Measurements from ENCODE around the gene TSC2. TPM values are rescaled to one million over a fixed set of nuclear protein-coding genes. Genes with fewer than 3 reads are reported as not detected.
"Not testable (repeated sequence)": the region's sequence is repeated elsewhere in the genome, so short reads cannot be mapped to it uniquely, and the experiment has no call there.

Gene TSC2
- total RNA-seq, 2 experiments from 2014 or later: 87.9 to 97.4 TPM

DNA sequence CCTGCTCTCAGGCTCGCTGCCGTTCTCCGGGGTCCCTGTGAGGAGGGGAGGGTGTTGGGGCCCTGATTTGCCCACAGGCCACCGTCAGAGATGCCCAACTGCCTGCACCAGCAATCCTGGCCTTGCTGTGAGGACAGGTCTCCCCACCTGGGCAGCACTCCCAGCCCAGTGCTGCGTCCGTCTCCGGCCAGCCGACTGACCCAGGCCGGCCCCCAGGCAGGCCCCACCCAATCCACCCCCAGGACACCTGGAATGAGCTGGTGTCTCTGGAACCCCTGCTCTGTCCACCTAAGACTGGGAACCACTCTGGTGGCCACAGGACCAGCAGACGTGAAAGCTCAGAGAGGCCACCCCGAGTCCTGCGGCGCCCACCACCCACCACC is 67.8 kb downstream of the TSC2 start:
- no peak for DNase-seq
- no peaks in the 10 kb centered on the region for H3K36me3 Mint-ChIP-seq (ENCODE audit: low read depth)
- H3K27ac Mint-ChIP-seq: no peak overlapping the region
- H3K27me3 Mint-ChIP-seq (ENCODE audit: low read depth): no peaks in the 10 kb centered on the region
- no peaks in the 10 kb centered on the region for H3K9me3 Mint-ChIP-seq (ENCODE audit: insufficient read depth)
- ATAC-seq: no peak
- no peaks in the 10 kb centered on the region for H3K4me1 Mint-ChIP-seq (ENCODE audit: low read depth)
- H3K4me3 Mint-ChIP-seq: no peak overlapping the region
- ChIA-PET CTCF (no interaction called here), POLR2A (no interaction called here)

DNA sequence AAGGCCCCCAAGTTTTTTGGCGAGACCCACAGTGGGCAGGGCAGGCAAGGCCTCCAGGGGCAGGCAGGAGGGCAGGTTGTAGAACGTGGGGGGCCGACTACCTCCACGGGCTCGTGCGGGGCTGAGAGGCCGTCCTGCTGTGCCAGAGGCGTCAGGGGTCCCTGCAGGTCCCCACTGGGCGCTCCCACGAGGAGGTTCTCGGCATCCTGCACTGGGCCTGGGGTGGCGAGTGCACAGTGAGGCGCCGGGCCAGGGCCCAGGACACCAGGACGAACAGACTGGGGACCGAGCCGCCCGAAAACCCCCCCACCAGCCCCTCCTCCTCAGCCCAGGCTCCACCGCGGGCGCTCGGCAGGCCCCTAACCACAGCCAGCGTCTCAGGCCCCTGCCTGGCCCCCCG is 68.6 kb downstream of the TSC2 start:
- POLR2A ChIA-PET: not testable (repeated sequence)

DNA sequence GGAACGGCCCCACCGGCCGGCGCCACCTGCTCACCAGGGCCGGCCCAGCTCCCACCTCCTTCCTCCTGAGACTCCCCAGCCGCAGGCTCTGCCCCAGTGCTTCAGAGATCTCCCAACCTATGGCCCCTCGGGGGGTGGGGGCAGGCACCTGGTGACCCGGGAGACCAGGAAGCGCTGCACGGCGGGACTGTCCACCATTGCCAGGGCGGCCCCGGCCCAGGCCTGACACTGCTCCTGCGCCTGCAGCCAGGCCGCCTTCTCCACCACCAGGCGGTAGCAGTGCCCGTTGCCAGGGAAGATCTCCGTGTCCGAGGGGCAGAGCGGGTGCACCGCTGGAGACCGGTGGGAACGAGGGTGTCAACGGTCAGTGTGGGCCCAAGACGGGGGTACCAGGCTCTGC is 69.6 kb downstream of the TSC2 start:
- POLR2A ChIA-PET; H3K36me3 Mint-ChIP-seq (ENCODE audit: low read depth); H3K4me1 Mint-ChIP-seq (ENCODE audit: low read depth); H3K27me3 Mint-ChIP-seq (ENCODE audit: low read depth); CTCF ChIA-PET; H3K27ac Mint-ChIP-seq; H3K4me3 Mint-ChIP-seq; H3K9me3 Mint-ChIP-seq (ENCODE audit: insufficient read depth); ATAC-seq; DNase-seq: not testable (repeated sequence)

More for the DNA sequence above, 68.6 kb downstream of the TSC2 start:
- H3K27me3 Mint-ChIP-seq (ENCODE audit: low read depth); H3K4me1 Mint-ChIP-seq (ENCODE audit: low read depth); DNase-seq; CTCF ChIA-PET; H3K9me3 Mint-ChIP-seq (ENCODE audit: insufficient read depth); H3K36me3 Mint-ChIP-seq (ENCODE audit: low read depth); H3K27ac Mint-ChIP-seq; ATAC-seq; H3K4me3 Mint-ChIP-seq: not testable (repeated sequence)

DNA sequence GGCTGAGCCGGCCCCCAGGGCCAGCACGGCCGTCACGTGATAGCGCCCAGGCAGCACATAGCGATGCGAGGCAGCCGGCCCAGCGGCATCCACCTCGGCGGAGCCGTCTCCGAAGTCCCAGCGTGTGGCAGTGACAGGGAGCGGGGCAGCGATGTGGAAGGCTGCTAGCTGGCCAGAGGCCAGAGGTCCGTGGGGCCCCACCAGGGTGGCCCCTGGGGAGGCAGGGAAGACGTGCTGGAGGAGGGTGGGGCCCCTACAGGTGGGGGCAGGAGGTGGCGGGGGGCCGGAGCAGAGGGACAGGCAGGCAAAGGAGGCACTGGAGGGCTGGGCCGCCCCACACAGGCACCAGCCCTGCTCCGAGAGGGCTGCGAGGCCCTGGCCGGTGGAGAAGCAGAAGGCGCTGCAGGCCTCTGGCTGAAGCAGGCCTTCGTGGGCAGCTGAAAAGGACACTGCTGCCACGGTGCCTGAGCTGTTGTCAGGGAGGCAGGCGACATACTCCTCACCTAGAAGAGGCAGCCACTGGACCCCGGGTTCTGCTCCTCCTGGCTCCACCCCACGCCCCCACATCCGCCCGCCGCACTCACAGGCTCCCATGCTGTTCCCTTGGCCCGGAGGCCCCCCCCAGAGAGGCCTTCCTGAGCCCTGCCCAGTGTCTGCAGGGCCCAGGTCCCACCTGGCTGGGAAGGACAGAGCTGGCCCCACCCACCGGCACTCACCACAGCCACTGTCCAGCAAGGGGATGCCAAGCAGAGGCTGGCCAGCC is 70.4 kb downstream of the TSC2 start:
- H3K36me3 Mint-ChIP-seq (ENCODE audit: low read depth); CTCF ChIA-PET; POLR2A ChIA-PET; ATAC-seq; H3K27ac Mint-ChIP-seq; H3K9me3 Mint-ChIP-seq (ENCODE audit: insufficient read depth); H3K4me1 Mint-ChIP-seq (ENCODE audit: low read depth); H3K27me3 Mint-ChIP-seq (ENCODE audit: low read depth); DNase-seq; H3K4me3 Mint-ChIP-seq: not testable (repeated sequence)

DNA sequence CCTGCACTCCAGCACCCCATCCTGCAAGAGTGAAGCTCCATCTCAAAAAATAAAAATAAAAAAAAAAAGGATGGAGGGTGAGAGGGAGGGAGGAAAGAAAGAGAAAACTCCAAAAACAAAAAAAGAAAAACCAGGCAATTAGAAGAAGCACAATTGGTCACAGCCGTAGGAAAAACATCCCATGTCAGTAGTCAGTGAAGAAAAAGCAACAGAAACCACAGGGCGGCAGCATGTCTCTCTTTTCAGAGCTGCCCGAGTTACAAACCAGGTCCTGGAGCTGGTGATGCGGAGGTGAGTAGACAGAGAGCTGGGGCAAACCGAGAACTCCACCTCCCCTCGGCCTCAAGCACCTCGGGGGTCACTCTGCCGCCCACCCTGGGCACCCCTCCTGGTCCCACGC is 73.5 kb downstream of the TSC2 start:
- not testable (repeated sequence) for H3K4me3 Mint-ChIP-seq; H3K9me3 Mint-ChIP-seq (ENCODE audit: insufficient read depth); H3K4me1 Mint-ChIP-seq (ENCODE audit: low read depth); H3K27ac Mint-ChIP-seq; H3K27me3 Mint-ChIP-seq (ENCODE audit: low read depth); H3K36me3 Mint-ChIP-seq (ENCODE audit: low read depth)
- DNase-seq (peak; percentile 46), ATAC-seq (peak; percentile 59)
- ChIA-PET POLR2A (interaction anchor here (0.7 to 1.1 kb wide), 2 partner anchors 34 to 130 kb away, joined by 3 read pairs; partner anchors contain the start of genes ECI1 and TRAF7), CTCF (interaction anchor here (0.6 to 2.7 kb wide), 3 partner anchors 19 to 32 kb away, joined by 3 to 11 read pairs (median 3); no protein-coding TSS in a partner anchor)

DNA sequence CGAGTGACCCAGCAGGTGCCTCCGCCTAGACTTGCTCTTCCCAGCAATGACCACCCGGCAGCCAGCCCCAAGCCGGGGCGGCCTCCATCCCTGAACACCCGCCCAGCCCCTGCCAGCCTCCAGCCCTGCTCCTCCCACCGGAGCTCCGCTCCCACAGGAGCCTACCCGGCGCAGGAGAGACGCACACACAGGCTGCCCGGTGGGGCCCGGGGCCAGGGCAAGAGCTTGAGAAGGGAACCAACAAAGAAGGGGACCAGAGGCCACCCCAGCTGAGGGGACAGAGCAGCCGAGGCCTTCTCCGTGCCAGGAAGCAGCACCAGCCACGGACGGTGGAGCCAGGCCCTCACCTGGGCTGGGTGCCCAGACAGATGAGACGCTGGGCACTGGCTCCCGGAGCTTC is 74.1 kb downstream of the TSC2 start:
- no peaks in the 10 kb centered on the region for H3K27me3 Mint-ChIP-seq (ENCODE audit: low read depth)
- POLR2A ChIA-PET: interaction anchor here (0.7 to 1.1 kb wide), 2 partner anchors 33 to 130 kb away, joined by 3 read pairs; partner anchors contain the start of genes ECI1 and TRAF7

DNA sequence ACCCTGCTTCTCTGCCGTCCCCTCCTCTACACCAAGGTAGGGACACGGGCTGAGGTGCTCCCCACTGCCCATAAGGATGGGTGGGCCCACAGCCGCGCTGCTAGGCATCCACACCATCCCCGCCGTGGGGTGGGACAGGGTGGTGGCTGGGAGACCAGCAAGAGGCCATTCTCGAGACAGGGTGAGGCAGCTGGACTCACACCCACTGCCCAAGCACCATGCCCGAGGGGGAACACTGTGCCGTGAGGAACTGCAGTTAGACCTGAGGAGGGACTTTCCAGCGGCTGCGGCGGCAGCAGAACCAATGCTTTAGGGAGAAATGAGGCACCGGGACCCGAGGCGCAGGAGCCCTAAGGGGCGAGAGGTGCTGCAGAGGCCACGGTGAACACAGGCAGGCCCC is 74.6 kb downstream of the TSC2 start:
- no peak overlapping the region for H3K27ac Mint-ChIP-seq
- POLR2A ChIA-PET: interaction anchor here (1.1 kb wide), 1 partner anchor 33 kb away, joined by 3 read pairs; the partner anchor contains the start of gene TRAF7
- CTCF ChIA-PET: interaction anchor here (2.7 kb wide), 1 partner anchor 18 kb away, joined by 11 read pairs; no protein-coding TSS in a partner anchor

More for the DNA sequence above, 74.1 kb downstream of the TSC2 start:
- no peak overlapping the region for H3K4me3 Mint-ChIP-seq
- H3K36me3 Mint-ChIP-seq (ENCODE audit: low read depth): no peaks in the 10 kb centered on the region
- no peaks in the 10 kb centered on the region for H3K9me3 Mint-ChIP-seq (ENCODE audit: insufficient read depth)
- no peak for ATAC-seq
- no peak overlapping the region for H3K27ac Mint-ChIP-seq
- CTCF ChIA-PET: interaction anchor here (0.6 to 2.7 kb wide), 3 partner anchors 19 to 31 kb away, joined by 3 to 11 read pairs (median 3); no protein-coding TSS in a partner anchor
- DNase-seq: no peak
- H3K4me1 Mint-ChIP-seq (ENCODE audit: low read depth): no peaks in the 10 kb centered on the region

DNA sequence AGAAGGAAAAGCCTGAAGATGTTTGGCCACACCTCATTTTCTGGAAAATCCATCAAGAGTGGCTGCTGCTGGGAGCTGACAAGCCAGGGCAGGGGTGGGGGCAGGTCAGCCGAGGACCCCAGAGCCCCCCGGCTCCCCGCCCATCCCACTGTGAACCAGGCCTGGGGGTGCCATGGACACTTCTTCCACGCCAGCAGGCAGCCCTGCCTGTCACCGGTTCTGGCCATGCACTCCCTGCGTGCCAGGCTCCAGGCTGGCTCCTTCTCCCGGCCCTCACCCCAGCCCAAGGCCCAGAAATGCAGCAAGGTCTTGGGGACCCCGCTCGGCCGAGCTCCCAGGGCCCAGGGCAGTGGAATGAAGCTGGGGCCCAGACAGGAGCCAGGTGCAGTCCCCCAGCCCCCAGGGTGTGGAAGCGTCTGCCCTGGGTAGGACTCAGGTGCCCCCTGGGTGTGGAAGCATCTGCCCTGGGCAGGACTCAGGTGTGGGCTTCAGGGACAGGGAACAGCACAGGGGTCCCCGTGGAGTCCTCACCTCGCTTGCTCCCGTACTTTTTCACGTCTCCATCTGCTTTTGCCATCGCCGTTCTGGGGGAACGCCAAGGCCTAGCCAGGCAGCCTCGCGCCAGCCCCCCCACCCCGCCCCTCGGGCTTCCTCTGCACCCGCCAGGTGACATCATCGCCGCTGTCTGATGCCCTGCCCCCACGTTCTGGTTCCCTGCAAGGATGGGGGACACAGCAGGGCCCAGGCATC is 75.3 kb downstream of the TSC2 start:
- DNase-seq; CTCF ChIA-PET; H3K36me3 Mint-ChIP-seq (ENCODE audit: low read depth); H3K4me1 Mint-ChIP-seq (ENCODE audit: low read depth); POLR2A ChIA-PET; H3K9me3 Mint-ChIP-seq (ENCODE audit: insufficient read depth); H3K27me3 Mint-ChIP-seq (ENCODE audit: low read depth); H3K27ac Mint-ChIP-seq; H3K4me3 Mint-ChIP-seq; ATAC-seq: not testable (repeated sequence)

More for the DNA sequence above, 74.6 kb downstream of the TSC2 start:
- H3K4me1 Mint-ChIP-seq (ENCODE audit: low read depth): no peaks in the 10 kb centered on the region
- no peaks in the 10 kb centered on the region for H3K27me3 Mint-ChIP-seq (ENCODE audit: low read depth)
- H3K4me3 Mint-ChIP-seq: no peak overlapping the region
- no peaks in the 10 kb centered on the region for H3K36me3 Mint-ChIP-seq (ENCODE audit: low read depth)
- H3K9me3 Mint-ChIP-seq (ENCODE audit: insufficient read depth): no peaks in the 10 kb centered on the region
- ATAC-seq (no peak), DNase-seq (no peak)

DNA sequence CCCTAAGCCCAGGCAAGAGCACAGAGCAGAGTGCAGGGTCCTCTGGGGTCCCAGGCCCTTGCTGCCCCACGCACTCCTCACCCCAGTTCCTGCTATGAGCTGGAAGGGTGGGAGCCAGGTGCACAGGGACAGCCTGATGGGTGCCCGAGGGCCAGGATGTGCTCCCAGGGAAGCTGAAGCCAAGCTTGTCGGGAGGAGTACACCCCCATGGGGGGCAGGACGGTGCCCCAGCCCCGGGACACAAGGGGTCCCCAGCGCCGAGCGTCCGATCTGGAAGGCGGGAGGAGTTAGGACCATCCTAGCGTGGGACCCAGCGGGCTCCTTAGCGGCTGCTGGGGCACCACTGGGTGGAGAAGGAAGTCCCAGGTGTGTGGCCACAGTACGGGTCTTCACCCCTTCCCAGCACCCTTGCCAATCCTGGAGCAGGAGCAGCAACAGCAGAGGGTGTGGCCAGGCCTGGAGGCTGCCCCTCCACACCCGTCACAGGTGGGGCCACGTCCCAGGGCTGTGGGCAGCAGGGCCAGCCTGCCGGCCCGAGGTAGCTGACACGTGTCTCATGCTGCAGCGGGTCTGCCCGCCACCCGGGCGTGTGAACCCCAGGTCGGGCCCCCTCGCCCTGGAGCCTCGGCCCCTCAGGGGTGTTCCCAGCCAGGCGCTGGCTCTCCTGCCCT is 76.1 kb downstream of the TSC2 start:
- H3K4me1 Mint-ChIP-seq (ENCODE audit: low read depth); CTCF ChIA-PET; ATAC-seq; H3K36me3 Mint-ChIP-seq (ENCODE audit: low read depth); H3K9me3 Mint-ChIP-seq (ENCODE audit: insufficient read depth); H3K4me3 Mint-ChIP-seq; DNase-seq; POLR2A ChIA-PET; H3K27ac Mint-ChIP-seq; H3K27me3 Mint-ChIP-seq (ENCODE audit: low read depth): not testable (repeated sequence)

DNA sequence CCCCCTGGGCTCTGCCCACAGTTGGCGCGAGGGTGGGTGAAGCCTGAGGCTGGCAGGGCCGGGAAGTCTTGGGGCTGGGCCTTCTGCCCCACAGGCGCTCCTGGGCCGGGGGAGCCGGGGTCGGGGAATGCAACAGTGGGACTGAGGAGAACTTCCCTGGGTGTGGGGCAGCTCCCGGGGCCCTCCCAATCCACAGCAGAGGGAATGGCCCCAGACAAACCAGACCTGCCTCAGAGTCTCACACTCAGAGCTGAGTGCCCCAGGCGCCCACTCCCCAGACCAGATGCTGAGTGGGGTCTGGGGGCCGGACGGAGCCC is 76.5 kb downstream of the TSC2 start:
- POLR2A ChIA-PET; CTCF ChIA-PET; DNase-seq; H3K27me3 Mint-ChIP-seq (ENCODE audit: low read depth); ATAC-seq; H3K4me3 Mint-ChIP-seq; H3K27ac Mint-ChIP-seq; H3K4me1 Mint-ChIP-seq (ENCODE audit: low read depth); H3K9me3 Mint-ChIP-seq (ENCODE audit: insufficient read depth); H3K36me3 Mint-ChIP-seq (ENCODE audit: low read depth): not testable (repeated sequence)

DNA sequence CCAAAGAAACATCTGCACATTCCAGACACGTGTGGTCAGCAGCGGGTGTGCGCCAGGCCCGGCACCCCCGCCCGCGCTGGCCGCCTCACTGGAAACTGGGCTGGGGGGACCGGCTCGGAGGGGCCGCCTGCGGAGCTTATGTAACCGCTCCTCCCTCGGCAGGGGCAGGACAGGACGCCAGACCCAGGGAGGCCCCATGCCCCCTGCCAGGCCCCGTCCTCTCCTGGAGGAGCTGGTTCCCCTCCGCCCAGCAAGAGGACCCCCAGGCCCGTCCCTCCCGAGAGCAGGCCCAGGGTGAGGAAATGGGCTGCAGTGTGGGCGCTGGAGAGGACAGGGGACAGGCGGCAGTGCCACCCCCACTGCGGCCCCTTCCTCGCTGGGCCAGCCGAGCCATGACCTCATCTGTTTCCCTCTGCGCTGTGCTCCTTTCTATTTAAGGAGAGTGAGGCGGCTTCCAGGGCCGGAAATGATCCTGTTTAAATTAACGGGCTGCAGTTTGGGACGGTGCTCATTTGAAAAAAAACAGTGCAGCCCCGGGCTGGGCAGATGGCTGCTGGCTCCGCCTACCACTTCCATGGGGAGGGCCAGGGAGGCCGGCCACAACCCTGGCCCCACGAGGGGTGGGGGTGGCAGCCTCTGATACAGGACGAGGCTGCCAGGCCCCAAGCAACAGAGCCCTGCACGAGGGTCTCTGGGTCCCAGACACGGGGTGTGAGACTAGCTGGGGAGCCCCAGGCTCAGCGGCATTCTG is 77.1 kb downstream of the TSC2 start:
- H3K4me3 Mint-ChIP-seq; H3K4me1 Mint-ChIP-seq (ENCODE audit: low read depth); DNase-seq; CTCF ChIA-PET; POLR2A ChIA-PET; H3K27me3 Mint-ChIP-seq (ENCODE audit: low read depth); H3K27ac Mint-ChIP-seq; H3K9me3 Mint-ChIP-seq (ENCODE audit: insufficient read depth); ATAC-seq; H3K36me3 Mint-ChIP-seq (ENCODE audit: low read depth): not testable (repeated sequence)
